Vagina (tissue), 2 donors: ENCODE results near the gene ASGR2. TPM values are rescaled to one million over a fixed set of nuclear protein-coding genes. Genes with fewer than 3 reads are reported as not detected.

Source experiments
- DNase-seq, 2 donors: peaks; one replicate each; pipeline ENCODE4 v3.0.0-alpha.2; 2017; ENCODE audit errors: extremely low spot score in 2 of 2
- H3K27ac ChIP-seq: fragments of 200-600 bp; sonication (generic); one replicate; pipeline ENCODE4 v1.5.1; 2019
- H3K27me3 ChIP-seq: fragments of 200-600 bp; sonication (generic); one replicate; pipeline ENCODE4 v1.5.1; 2019
- H3K36me3 ChIP-seq, 2 donors: fragments of 200-600 bp; sonication (generic); one replicate each; pipeline ENCODE4 v1.5.1; 2017 to 2019
- H3K4me1 ChIP-seq: fragments of 200-600 bp; sonication (generic); one replicate; pipeline ENCODE4 v1.5.1; 2019
- H3K4me3 ChIP-seq, 2 donors: fragments of 200-600 bp; sonication (generic); 1 replicate in 1 of 2; 2 replicates in 1 of 2; pipeline ENCODE4 v1.5.1; 2016 to 2019
- H3K9me3 ChIP-seq: fragments of 200-600 bp; sonication (generic); one replicate; pipeline ENCODE4 v1.5.1; 2019
- POLR2A ChIP-seq, 2 donors: fragments of 450-650 bp; IDR thresholded peaks; one replicate each; pipeline ENCODE4 v1.6.1; 2017; ENCODE audit warnings: antibody characterized with exemption in 2 of 2, mild to moderate bottlenecking in 2 of 2, moderate library complexity in 2 of 2
- POLR2AphosphoS5 ChIP-seq, 2 donors: sonication (generic); formaldehyde crosslinking; IDR thresholded peaks; one replicate each; pipeline ENCODE4 v1.9.0; 2017; ENCODE audit warnings: antibody characterized with exemption in 2 of 2, mild to moderate bottlenecking in 2 of 2, low read depth in 1 of 2; ENCODE audit not compliant: insufficient read depth in 1 of 2
- intact Hi-C: fragments of 100-400 bp; cut with DNase I; formaldehyde crosslinking; loops from one replicate; pipeline ENCODE4 v1.15.1; 2023
- total RNA-seq: library from RNA; depleted of rRNA; stranded (reverse); fragments of >200 nt; gene quantifications from one replicate; pipeline ENCODE4 v1.2.3, GENCODE V29; 2016
- TF ChIP-seq, protein P1 (sequence below), 3 experiments: fragments of 450-650 bp in 2 of 3; fragments of 200-600 bp in 1 of 3; sonication (generic) in 1 of 3; IDR thresholded peaks; one replicate each; pipeline ENCODE4 v1.5.1; 2017 to 2019; ENCODE audit warnings: antibody characterized with exemption in 3 of 3, mild to moderate bottlenecking in 2 of 3, moderate library complexity in 2 of 3

Gene ASGR2
- total RNA-seq, 1 donor from 2014 or later = 2.7 TPM

DNA sequence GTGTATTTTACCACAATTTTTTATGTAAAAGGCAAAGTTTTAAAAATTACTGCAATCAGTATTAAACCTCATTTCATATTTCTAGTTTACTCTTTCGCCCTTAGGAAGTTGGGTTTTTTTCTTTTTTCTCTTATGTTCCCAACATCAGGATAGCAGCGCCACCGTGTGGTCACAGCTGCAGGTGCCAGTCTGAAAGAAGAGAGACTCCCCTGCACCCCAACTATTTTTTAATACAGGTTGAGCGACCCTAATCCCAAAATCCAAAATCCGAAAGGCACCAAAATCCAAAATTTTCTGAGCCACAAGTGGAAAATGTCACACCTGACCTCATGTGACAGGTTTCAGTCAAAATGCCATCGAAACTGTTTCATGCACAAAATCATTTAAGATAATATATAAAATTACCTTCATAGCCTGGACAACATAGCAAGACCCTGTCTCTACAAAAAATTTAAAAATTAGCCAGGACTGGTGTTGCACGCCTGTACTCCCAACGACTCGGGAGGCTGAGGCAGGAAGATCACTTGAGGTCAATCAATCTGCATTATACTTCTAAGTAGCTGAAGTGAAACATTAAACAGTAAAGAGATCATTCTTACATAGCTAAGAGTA lies 21.8 kb upstream of the ASGR2 start:
- intact Hi-C loops = loop anchor here (2.0 kb wide), 1 partner anchor 82 kb away; no protein-coding TSS in a partner anchor
- Histone ChIP-seq H3K27me3 (no peaks in the 10 kb centered on the region), H3K27ac (no peak overlapping the region), H3K9me3 (no peaks in the 10 kb centered on the region), H3K4me1 (peaks cover 5% of the 10 kb centered on the region), H3K36me3 (no peaks in the 10 kb centered on the region), H3K4me3 (no peak overlapping the region)
- TF ChIP-seq POLR2A (IDR thresholded peaks at IDR 0.05) (no peak), POLR2AphosphoS5 (IDR thresholded peaks at IDR 0.05; ENCODE audit: insufficient read depth in 1 of 2, low read depth in 1 of 2) (peak in 1 of 2 donors; percentile 46)
- TF ChIP-seq, protein P1, sequence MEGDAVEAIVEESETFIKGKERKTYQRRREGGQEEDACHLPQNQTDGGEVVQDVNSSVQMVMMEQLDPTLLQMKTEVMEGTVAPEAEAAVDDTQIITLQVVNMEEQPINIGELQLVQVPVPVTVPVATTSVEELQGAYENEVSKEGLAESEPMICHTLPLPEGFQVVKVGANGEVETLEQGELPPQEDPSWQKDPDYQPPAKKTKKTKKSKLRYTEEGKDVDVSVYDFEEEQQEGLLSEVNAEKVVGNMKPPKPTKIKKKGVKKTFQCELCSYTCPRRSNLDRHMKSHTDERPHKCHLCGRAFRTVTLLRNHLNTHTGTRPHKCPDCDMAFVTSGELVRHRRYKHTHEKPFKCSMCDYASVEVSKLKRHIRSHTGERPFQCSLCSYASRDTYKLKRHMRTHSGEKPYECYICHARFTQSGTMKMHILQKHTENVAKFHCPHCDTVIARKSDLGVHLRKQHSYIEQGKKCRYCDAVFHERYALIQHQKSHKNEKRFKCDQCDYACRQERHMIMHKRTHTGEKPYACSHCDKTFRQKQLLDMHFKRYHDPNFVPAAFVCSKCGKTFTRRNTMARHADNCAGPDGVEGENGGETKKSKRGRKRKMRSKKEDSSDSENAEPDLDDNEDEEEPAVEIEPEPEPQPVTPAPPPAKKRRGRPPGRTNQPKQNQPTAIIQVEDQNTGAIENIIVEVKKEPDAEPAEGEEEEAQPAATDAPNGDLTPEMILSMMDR (IDR thresholded peaks at IDR 0.05) = peak; percentile 84 to 90 (median 86)
- DNase-seq = no peak

DNA sequence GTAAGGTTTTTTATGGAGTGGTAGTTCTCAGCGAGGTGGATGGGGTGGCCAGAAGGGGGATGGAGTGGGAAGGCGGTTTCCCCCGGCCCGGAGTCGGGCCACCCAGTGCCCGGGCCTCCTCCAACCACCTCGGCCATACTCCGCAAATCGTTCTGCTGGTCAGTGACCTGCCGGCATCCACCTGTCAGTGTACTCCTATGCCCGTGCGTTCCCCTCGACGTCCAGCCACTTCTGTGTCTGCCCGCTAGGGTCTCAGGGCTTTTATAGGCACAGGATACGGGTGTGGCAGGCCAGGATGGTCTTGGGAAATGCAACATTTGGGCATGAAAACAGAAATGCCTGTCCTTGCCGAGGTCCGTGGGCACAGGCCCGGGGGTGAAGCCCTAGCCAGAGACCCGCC lies 19.3 kb upstream of the ASGR2 start:
- Histone ChIP-seq H3K9me3 (no peaks in the 10 kb centered on the region), H3K36me3 (no peaks in the 10 kb centered on the region), H3K27ac (no peak overlapping the region), H3K4me3 (no peak overlapping the region), H3K4me1 (peaks cover 5% of the 10 kb centered on the region), H3K27me3 (no peaks in the 10 kb centered on the region)
- no peak for DNase-seq
- intact Hi-C loops = no loop called here
- no peak for TF ChIP-seq POLR2A (IDR thresholded peaks at IDR 0.05)
- no peak for TF ChIP-seq POLR2AphosphoS5 (IDR thresholded peaks at IDR 0.05; ENCODE audit: insufficient read depth in 1 of 2, low read depth in 1 of 2)
- TF ChIP-seq, protein P1 (IDR thresholded peaks at IDR 0.05) = no peak

DNA sequence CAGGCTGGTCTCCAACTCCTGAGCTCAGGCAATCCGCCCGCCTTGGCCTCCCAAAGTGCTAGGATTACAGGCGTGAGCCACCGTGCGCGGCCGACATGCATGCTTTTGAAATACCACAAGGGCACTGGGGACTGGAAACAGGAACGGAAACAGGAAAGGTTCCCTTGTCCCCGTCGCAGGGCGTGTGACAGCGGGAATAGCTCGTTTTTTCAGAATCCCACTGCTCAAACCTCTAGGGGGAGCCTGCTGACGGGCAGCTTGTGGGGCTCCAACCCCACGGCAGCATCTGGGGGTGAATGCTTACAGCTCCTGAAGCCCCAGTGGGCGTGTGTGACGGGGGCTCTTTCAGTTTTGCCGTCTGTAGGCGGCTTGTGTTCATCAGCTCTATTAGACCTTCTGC lies 18.8 kb upstream of the ASGR2 start:
- no peak for DNase-seq
- no peak overlapping the region for H3K4me3 ChIP-seq
- TF ChIP-seq, protein P1 (IDR thresholded peaks at IDR 0.05) = no peak
- TF ChIP-seq POLR2A (IDR thresholded peaks at IDR 0.05) (no peak), POLR2AphosphoS5 (IDR thresholded peaks at IDR 0.05; ENCODE audit: insufficient read depth in 1 of 2, low read depth in 1 of 2) (no peak)
- no peaks in the 10 kb centered on the region for H3K9me3 ChIP-seq
- no peak overlapping the region for H3K27ac ChIP-seq
- peaks cover 5% of the 10 kb centered on the region for H3K4me1 ChIP-seq
- no peaks in the 10 kb centered on the region for H3K27me3 ChIP-seq
- intact Hi-C loops = no loop called here
- H3K36me3 ChIP-seq = no peaks in the 10 kb centered on the region

DNA sequence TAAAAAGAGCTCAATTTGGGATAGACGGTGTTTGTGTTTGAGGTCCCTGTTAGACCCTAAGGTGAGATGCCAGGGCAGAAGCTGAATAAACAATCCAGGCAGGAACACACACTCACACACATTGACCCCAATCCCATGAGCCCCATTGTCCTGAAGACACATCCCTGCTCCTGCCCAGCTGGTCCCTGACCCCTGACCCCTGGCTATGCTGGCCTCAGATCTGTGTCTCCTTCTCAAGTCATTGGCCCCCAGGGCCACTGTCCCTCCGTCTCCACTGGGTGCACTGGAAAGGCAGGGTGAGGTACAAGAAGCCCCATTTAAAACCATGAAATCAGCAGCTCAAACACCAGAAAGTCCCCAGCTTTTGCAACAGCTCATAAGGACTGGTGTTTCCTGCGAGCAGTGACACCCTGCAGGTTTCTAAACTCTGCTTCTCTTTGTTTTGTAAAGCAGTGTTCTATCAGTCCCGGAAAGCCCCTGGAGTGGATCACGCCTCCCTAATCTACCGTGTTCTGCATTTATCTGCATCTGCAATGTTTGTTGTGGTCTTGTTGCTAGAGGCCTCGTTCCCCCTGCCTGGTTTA lies 18.0 kb upstream of the ASGR2 start:
- H3K4me3 ChIP-seq = no peak overlapping the region
- TF ChIP-seq POLR2AphosphoS5 (IDR thresholded peaks at IDR 0.05; ENCODE audit: insufficient read depth in 1 of 2, low read depth in 1 of 2) (no peak), POLR2A (IDR thresholded peaks at IDR 0.05) (no peak)
- TF ChIP-seq, protein P1 (IDR thresholded peaks at IDR 0.05) = no peak
- DNase-seq = no peak
- H3K4me1 ChIP-seq = peaks cover 5% of the 10 kb centered on the region
- no peaks in the 10 kb centered on the region for H3K9me3 ChIP-seq
- no peaks in the 10 kb centered on the region for H3K27me3 ChIP-seq
- no peaks in the 10 kb centered on the region for H3K36me3 ChIP-seq
- no peak overlapping the region for H3K27ac ChIP-seq
- intact Hi-C loops = no loop called here

DNA sequence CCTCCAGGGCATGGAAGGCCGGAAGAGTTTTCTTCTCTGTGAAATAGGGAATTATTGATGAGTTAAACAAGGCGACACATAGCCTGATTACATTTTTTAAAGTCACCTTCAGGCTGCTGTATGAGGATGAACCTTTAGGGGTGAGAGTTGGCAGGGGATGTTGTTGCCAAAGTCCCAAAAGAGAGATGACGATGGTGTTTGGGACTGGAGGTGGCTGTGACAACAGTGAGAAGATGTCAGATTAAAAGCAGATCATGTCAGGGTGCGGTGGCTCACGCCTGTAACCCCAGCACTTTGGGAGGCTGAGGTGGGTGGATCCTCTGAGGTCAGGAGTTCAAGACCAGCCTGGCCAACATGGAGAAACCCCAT lies 16.8 kb upstream of the ASGR2 start:
- Histone ChIP-seq H3K4me1 (peaks cover 5% of the 10 kb centered on the region), H3K36me3 (no peaks in the 10 kb centered on the region), H3K27ac (no peak overlapping the region), H3K9me3 (no peaks in the 10 kb centered on the region), H3K4me3 (no peak overlapping the region), H3K27me3 (no peaks in the 10 kb centered on the region)
- DNase-seq = no peak
- intact Hi-C loops = no loop called here
- TF ChIP-seq, protein P1 (IDR thresholded peaks at IDR 0.05) = no peak
- TF ChIP-seq POLR2A (IDR thresholded peaks at IDR 0.05) (no peak), POLR2AphosphoS5 (IDR thresholded peaks at IDR 0.05; ENCODE audit: insufficient read depth in 1 of 2, low read depth in 1 of 2) (no peak)
